Superior temporal gyrus (tissue), 1 donor: ENCODE measurements around the gene OGFR.
A peak's percentile ranks its signal among the peaks of the same experiment; 100 is the strongest.

ENCODE experiments used
- DNase-seq: peaks from one replicate; pipeline ENCODE4 v3.0.0-alpha.2; 2016; ENCODE audit errors: extremely low spot score

Gene OGFR

GRCh38 chr20:62800314-62801259 is 4.0 kb upstream of the OGFR start:
- DNase-seq: no peak

GRCh38 chr20:62801284-62802010 is 3.2 kb upstream of the OGFR start:
- DNase-seq: no peak

- no peak for DNase-seq
These were observed 2.5 kb upstream of the OGFR start for GRCh38 chr20:62802026-62802712.

GRCh38 chr20:62804021-62804626 is 511 bp upstream of the OGFR start:
- no peak for DNase-seq

GRCh38 chr20:62805155-62805710 is 598 bp downstream of the OGFR start:
- no peak for DNase-seq

GRCh38 chr20:62805711-62806382 is 1.2 kb downstream of the OGFR start:
- DNase-seq: no peak

GRCh38 chr20:62806383-62807050 is 1.9 kb downstream of the OGFR start:
- no peak for DNase-seq

GRCh38 chr20:62807444-62808210 is 3.0 kb downstream of the OGFR start:
- no peak for DNase-seq

GRCh38 chr20:62808211-62808865 is 3.7 kb downstream of the OGFR start:
- DNase-seq: peak; percentile 82

- no peak for DNase-seq
These were observed 5.1 kb downstream of the OGFR start for GRCh38 chr20:62809530-62810428.

- no peak for DNase-seq
These were observed 6.7 kb downstream of the OGFR start for GRCh38 chr20:62811320-62811719.

- DNase-seq: no peak
These were observed 7.1 kb downstream of the OGFR start for GRCh38 chr20:62811720-62812119.

- DNase-seq: no peak
These were observed 7.7 kb downstream of the OGFR start for GRCh38 chr20:62812181-62812906.

- DNase-seq: no peak
These were observed 8.2 kb downstream of the OGFR start for GRCh38 chr20:62812907-62813200.

GRCh38 chr20:62813588-62813987 is 9.0 kb downstream of the OGFR start:
- no peak for DNase-seq

- DNase-seq: no peak
These were observed 9.5 kb downstream of the OGFR start for GRCh38 chr20:62814060-62814708.

GRCh38 chr20:62814709-62815065 is 10.1 kb downstream of the OGFR start:
- DNase-seq: no peak
